DND-41 (cell line): Measurements from ENCODE around the gene RAB3D.
"Not testable (repeated sequence)": the region's sequence is repeated elsewhere in the genome, so short reads cannot be mapped to it uniquely, and the experiment has no call there.

ENCODE experiments used
- ATAC-seq: fragments of 200-7000 bp; cut with Tn5 transposase; 3 replicates; pipeline ENCODE4 v1.9.1; 2021; ENCODE audit warnings: low read depth; ENCODE audit not compliant: insufficient read depth
- DNase-seq: peaks from one replicate; pipeline ENCODE4 v3.0.0-alpha.2; 2020
- H2AFZ ChIP-seq: 2 replicates; pipeline ENCODE4 v1.6.0; 2012; ENCODE audit warnings: low read depth, low read length
- H3K27ac ChIP-seq: 2 replicates; pipeline ENCODE4 v1.5.1; 2012; ENCODE audit warnings: low read length, inconsistent platforms
- H3K27me3 ChIP-seq: fragments of 200-600 bp; sonication (generic); 2 replicates; pipeline ENCODE4 v1.6.0; 2012; ENCODE audit warnings: low read length, mild to moderate bottlenecking, inconsistent platforms; ENCODE audit not compliant: insufficient read depth, poor library complexity
- H3K36me3 ChIP-seq: 2 replicates; pipeline ENCODE4 v1.5.1; 2012; ENCODE audit warnings: low read length, inconsistent platforms; ENCODE audit not compliant: insufficient read depth
- H3K4me1 ChIP-seq: 2 replicates; pipeline ENCODE4 v1.5.1; 2012; ENCODE audit warnings: mild to moderate bottlenecking, low read length; ENCODE audit not compliant: insufficient read depth
- H3K4me2 ChIP-seq: 2 replicates; pipeline ENCODE4 v1.6.0; 2012; ENCODE audit warnings: mild to moderate bottlenecking, moderate library complexity, low read length, inconsistent platforms; ENCODE audit not compliant: insufficient read depth
- H3K4me3 ChIP-seq, 2 experiments: fragments of 200-600 bp in 1 of 2; shearing (Covaris generic) in 1 of 2; 2 replicates each; pipeline ENCODE4 v1.5.1; 2012 to 2016; ENCODE audit warnings: inconsistent platforms in 2 of 2, low read length in 2 of 2, mild to moderate bottlenecking in 2 of 2, low read depth in 1 of 2, moderate library complexity in 1 of 2
- H3K79me2 ChIP-seq: 2 replicates; pipeline ENCODE4 v1.6.0; 2012; ENCODE audit warnings: low read length, inconsistent platforms; ENCODE audit not compliant: insufficient read depth
- H3K9ac ChIP-seq: 2 replicates; pipeline ENCODE4 v1.6.0; 2012; ENCODE audit warnings: low read depth, mild to moderate bottlenecking, inconsistent platforms, low read length, moderate library complexity
- H3K9me3 ChIP-seq: 2 replicates; pipeline ENCODE4 v1.5.1; 2012; ENCODE audit warnings: low read length, moderate library complexity, mild to moderate bottlenecking, inconsistent platforms; ENCODE audit not compliant: insufficient read depth, severe bottlenecking
- H4K20me1 ChIP-seq: 2 replicates; pipeline ENCODE4 v1.6.0; 2012; ENCODE audit warnings: low read length; ENCODE audit not compliant: insufficient read depth
- EZH2 ChIP-seq: IDR thresholded peaks from 3 replicates; pipeline ENCODE4 v1.6.1; 2012; ENCODE audit warnings: borderline replicate concordance, low read depth, mild to moderate bottlenecking, moderate library complexity, low read length, inconsistent platforms; ENCODE audit not compliant: severe bottlenecking
- TF ChIP-seq, protein P1 (sequence below): IDR thresholded peaks from 2 replicates; pipeline ENCODE4 v1.5.1; 2012; ENCODE audit warnings: borderline replicate concordance, low read length, moderate library complexity, mild to moderate bottlenecking; ENCODE audit not compliant: poor library complexity, severe bottlenecking; ENCODE audit errors: extremely low read depth

The RAB3D gene

DNA sequence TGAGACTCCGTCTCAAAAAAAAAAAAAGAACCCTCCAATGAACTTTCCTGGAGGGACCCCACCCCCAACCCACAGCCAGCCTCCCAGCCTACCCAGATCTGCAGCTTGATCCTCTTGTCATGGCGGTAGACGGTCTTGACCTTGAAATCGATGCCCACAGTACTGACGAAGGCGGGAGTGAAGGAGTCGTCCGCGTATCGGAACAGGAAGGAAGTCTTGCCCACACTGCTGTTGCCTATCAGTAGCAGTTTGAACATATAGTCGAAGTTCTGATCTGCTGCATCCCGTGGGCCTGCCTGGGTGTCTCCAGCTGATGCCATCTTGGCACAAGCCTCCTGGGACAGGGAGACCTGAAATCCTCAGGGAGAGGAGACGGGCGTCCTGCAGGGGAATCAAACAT is 2.4 kb downstream of the RAB3D start:
- no peak overlapping the region for H2AFZ ChIP-seq
- H3K27ac ChIP-seq: peak overlapping the region; percentile 22; the same call in 1 of the 2 replicates
- ATAC-seq (no peak), DNase-seq (peak; percentile 43)
- no peaks in the 10 kb centered on the region; the same call in 1 of the 2 replicates for H4K20me1 ChIP-seq
- H3K79me2 ChIP-seq: peaks cover 13% of the 10 kb centered on the region
- H3K9me3 ChIP-seq: no peaks in the 10 kb centered on the region
- no peak overlapping the region for H3K4me3 ChIP-seq
- H3K4me2 ChIP-seq: no peak overlapping the region
- no peaks in the 10 kb centered on the region for H3K27me3 ChIP-seq
- H3K4me1 ChIP-seq: peaks cover 27% of the 10 kb centered on the region
- TF ChIP-seq, protein P1, sequence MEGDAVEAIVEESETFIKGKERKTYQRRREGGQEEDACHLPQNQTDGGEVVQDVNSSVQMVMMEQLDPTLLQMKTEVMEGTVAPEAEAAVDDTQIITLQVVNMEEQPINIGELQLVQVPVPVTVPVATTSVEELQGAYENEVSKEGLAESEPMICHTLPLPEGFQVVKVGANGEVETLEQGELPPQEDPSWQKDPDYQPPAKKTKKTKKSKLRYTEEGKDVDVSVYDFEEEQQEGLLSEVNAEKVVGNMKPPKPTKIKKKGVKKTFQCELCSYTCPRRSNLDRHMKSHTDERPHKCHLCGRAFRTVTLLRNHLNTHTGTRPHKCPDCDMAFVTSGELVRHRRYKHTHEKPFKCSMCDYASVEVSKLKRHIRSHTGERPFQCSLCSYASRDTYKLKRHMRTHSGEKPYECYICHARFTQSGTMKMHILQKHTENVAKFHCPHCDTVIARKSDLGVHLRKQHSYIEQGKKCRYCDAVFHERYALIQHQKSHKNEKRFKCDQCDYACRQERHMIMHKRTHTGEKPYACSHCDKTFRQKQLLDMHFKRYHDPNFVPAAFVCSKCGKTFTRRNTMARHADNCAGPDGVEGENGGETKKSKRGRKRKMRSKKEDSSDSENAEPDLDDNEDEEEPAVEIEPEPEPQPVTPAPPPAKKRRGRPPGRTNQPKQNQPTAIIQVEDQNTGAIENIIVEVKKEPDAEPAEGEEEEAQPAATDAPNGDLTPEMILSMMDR: no peak
- no peak for TF ChIP-seq EZH2
- no peak overlapping the region for H3K9ac ChIP-seq
- H3K36me3 ChIP-seq: peaks cover 39% of the 10 kb centered on the region

DNA sequence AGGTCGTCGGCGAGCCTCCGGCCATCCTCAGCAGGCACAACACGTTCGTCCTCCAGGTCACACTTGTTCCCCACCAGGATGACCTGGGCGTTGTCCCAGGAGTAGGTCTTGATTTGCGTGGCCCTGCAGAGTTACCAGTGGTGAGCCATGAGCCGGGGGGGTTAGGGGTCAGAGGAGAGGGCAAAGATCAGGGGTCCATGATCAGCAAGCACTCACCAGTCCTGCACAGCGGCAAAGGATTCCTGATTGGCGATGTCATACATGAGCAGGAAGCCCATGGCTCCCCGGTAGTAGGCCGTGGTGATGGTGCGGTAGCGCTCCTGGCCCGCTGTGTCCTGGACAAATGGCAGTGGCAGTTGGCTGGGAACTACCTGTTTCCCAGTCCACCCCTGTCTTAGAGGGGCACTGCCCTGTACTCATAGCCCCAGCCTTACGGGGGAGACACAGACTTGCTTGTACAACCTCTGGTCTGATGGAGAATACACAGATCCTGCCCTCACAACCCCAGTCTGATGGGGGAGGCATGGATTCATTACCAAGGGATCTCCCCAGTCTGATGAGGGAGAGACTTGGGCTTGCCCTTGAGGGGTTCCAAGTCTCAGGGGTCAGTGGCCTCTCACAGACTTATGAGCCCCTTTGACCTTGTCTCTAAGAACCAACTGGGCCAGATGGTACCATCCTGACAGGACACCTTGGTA is 3.9 kb downstream of the RAB3D start:
- DNase-seq (no peak), ATAC-seq (no peak)
- H3K36me3 ChIP-seq: peaks cover 34% of the 10 kb centered on the region
- TF ChIP-seq, protein P1: no peak
- TF ChIP-seq EZH2: no peak
- H3K9ac ChIP-seq: no peak overlapping the region
- no peak overlapping the region; the same call in 1 of the 2 replicates for H3K27ac ChIP-seq
- peaks cover 13% of the 10 kb centered on the region for H3K79me2 ChIP-seq
- H3K27me3 ChIP-seq: no peaks in the 10 kb centered on the region
- H3K4me2 ChIP-seq: no peak overlapping the region
- no peaks in the 10 kb centered on the region; the same call in 1 of the 2 replicates for H4K20me1 ChIP-seq
- no peak overlapping the region for H2AFZ ChIP-seq
- H3K4me3 ChIP-seq: no peak overlapping the region
- H3K9me3 ChIP-seq: no peaks in the 10 kb centered on the region
- H3K4me1 ChIP-seq: peaks cover 27% of the 10 kb centered on the region

DNA sequence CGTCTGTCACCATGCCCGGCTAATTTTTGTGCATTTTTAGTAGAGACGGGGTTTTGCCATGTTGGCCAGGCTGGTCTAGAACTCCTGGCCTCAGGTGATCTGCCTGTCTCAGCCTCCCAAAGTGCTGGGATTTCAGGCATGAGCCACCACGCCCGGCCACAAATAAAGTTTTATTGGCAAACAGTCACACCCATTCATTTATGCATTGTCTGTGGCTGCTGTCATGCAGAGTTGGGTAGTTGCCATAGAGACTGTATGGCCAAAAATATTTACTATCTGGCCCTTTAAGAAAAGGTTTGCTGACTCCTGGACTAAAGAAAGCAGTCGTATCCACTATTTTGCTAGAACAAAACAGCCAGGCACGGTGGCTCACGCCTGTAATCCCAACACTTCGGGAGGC is 5.6 kb downstream of the RAB3D start:
- not testable (repeated sequence) for H3K9ac ChIP-seq, H2AFZ ChIP-seq, H3K79me2 ChIP-seq, H4K20me1 ChIP-seq, DNase-seq, ATAC-seq, H3K4me2 ChIP-seq, H3K9me3 ChIP-seq, H3K27ac ChIP-seq, H3K4me3 ChIP-seq, H3K27me3 ChIP-seq
- peaks cover 15% of the 10 kb centered on the region for H3K4me1 ChIP-seq
- H3K36me3 ChIP-seq: peaks cover 43% of the 10 kb centered on the region

DNA sequence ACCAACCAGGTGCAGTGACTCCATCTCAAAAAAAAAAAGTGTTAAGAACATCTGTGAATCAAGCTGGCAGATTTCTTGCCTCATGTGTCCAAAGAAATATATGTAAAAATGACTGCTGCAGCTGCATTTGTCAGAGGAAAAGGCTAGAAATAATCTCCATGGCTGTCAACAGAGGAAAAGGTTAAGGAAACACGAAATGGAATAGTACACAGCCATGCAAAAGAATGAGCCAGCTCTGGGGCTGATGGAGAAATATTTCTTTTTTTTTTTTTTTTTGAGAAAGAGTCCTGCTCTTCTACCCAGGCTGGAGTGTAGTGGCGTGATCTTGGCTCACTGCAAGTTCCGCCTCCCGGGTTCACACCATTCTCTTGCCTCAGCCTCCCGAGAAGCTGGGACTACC is 6.6 kb downstream of the RAB3D start:
- H3K36me3 ChIP-seq: peaks cover 43% of the 10 kb centered on the region
- no peak for ATAC-seq
- H3K27me3 ChIP-seq: no peaks in the 10 kb centered on the region
- no peak overlapping the region for H3K9ac ChIP-seq
- no peak overlapping the region for H2AFZ ChIP-seq
- no peak for DNase-seq
- H4K20me1 ChIP-seq: no peaks in the 10 kb centered on the region; the same call in 1 of the 2 replicates
- no peak overlapping the region for H3K4me2 ChIP-seq
- H3K79me2 ChIP-seq: no peaks in the 10 kb centered on the region
- no peak overlapping the region for H3K4me3 ChIP-seq
- no peaks in the 10 kb centered on the region for H3K9me3 ChIP-seq
- TF ChIP-seq EZH2: no peak
- TF ChIP-seq, protein P1: no peak
- no peak overlapping the region for H3K27ac ChIP-seq
- H3K4me1 ChIP-seq: peaks cover 6% of the 10 kb centered on the region; the same call in 1 of the 2 replicates
